Mucosa of descending colon (tissue), 3 donors: Measurements from ENCODE around the gene KCND3. TPM values are rescaled to one million over a fixed set of nuclear protein-coding genes. Genes with fewer than 3 reads are reported as not detected.

Source experiments
- ATAC-seq: fragments of 200-7000 bp; cut with Tn5 transposase; one replicate; pipeline ENCODE4 v1.9.1; 2020; ENCODE audit warnings: mild to moderate bottlenecking, moderate library complexity
- DNase-seq, 3 donors: peaks; one replicate each; pipeline ENCODE4 v3.0.0-alpha.2; 2020
- H3K36me3 ChIP-seq: fragments of 200-600 bp; one replicate; pipeline ENCODE4 v1.8.0; 2021; ENCODE audit warnings: low read depth, mild to moderate bottlenecking
- H3K4me1 ChIP-seq: fragments of 200-600 bp; one replicate; pipeline ENCODE4 v1.8.0; 2021; ENCODE audit warnings: low read depth, mild to moderate bottlenecking
- H3K4me3 ChIP-seq: fragments of 200-600 bp; one replicate; pipeline ENCODE4 v1.8.0; 2021; ENCODE audit warnings: mild to moderate bottlenecking
- H3K9me3 ChIP-seq: fragments of 200-600 bp; one replicate; pipeline ENCODE4 v1.8.0; 2021; ENCODE audit warnings: mild to moderate bottlenecking
- intact Hi-C, 2 donors: fragments of 100-400 bp; cut with DNase I in 1 of 2; cut with micrococcal nuclease in 1 of 2; formaldehyde crosslinking; loops; one replicate each; pipeline versions ENCODE4 v1.11.0 to v1.11.1; 2022; cut with DNase I, micrococcal nuclease
- total RNA-seq, 3 donors: library from RNA; stranded (reverse); fragmentation: NEBNext Ultra II Directional in 2 of 3; extraction: Animal tissue kit (Norgen Biotek cat#: 25700) in 2 of 3; gene quantifications; one replicate each; pipeline versions ENCODE4 v1.2.1 to v1.2.4, GENCODE V29; 2021 to 2023
- TF ChIP-seq, protein P1 (sequence below): fragments of 200-600 bp; IDR thresholded peaks from one replicate; pipeline ENCODE4 v1.8.0; 2022; ENCODE audit warnings: antibody characterized with exemption, mild to moderate bottlenecking
- donor health status: DM: no; HTN: no; CAD: no; lungs with moderate emphysema.
- donor health status: DM: no; HTN: no; CAD: no.
- donor health status: DM: no; HTN: yes; CAD: no.

Gene KCND3
- total RNA-seq, 3 donors from 2014 or later: 1.2 to 10.3 (median 5.5) TPM

DNA sequence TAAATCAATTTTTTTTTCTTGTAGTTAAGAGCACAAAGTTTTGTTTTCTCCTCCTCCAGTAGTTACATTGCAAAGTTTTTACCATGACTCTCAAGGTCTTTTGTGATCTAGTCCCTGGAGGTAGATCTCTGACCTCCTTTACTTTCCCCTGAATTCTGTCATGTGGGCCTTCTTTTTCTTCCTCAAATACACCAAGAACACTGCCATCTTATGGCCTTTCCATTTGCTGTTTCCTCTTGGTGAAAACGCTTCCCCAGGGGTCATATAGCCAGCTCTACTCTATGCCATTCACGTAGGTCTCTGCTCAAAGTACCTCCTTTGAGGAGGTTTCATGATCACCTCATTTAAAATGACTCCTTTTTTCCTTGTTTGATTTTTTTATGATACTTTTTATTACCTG, 231.1 kb downstream of the KCND3 start:
- Histone ChIP-seq H3K36me3 (peaks cover 4% of the 10 kb centered on the region), H3K4me3 (no peak overlapping the region), H3K4me1 (peaks cover 25% of the 10 kb centered on the region), H3K9me3 (no peaks in the 10 kb centered on the region)
- ATAC-seq: peak; percentile 7
- peak in 1 of 3 donors; percentile 20 for DNase-seq
- intact Hi-C loops: no loop called here
- TF ChIP-seq, protein P1, sequence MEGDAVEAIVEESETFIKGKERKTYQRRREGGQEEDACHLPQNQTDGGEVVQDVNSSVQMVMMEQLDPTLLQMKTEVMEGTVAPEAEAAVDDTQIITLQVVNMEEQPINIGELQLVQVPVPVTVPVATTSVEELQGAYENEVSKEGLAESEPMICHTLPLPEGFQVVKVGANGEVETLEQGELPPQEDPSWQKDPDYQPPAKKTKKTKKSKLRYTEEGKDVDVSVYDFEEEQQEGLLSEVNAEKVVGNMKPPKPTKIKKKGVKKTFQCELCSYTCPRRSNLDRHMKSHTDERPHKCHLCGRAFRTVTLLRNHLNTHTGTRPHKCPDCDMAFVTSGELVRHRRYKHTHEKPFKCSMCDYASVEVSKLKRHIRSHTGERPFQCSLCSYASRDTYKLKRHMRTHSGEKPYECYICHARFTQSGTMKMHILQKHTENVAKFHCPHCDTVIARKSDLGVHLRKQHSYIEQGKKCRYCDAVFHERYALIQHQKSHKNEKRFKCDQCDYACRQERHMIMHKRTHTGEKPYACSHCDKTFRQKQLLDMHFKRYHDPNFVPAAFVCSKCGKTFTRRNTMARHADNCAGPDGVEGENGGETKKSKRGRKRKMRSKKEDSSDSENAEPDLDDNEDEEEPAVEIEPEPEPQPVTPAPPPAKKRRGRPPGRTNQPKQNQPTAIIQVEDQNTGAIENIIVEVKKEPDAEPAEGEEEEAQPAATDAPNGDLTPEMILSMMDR: no peak

DNA sequence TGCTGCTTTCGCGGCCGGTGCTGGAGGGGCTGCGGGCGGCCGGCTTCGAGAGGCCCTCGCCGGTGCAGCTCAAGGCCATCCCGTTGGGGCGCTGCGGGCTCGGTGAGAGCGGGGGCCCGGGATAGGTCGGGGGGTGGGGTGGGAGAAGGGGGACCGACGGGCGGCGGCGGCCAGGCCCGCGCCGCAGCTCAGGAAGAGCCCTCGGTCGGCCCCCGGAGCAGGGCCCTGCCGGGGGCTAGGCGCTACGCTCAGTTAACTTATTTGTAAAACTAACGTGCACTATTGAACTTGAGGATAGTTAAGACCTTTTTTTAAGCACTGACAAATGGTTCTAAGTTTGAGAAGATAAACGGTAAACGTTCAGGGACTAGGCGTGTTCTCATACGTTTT, 233.3 kb downstream of the KCND3 start:
- TF ChIP-seq, protein P1: no peak
- no peak for DNase-seq
- intact Hi-C loops: no loop called here
- H3K36me3 ChIP-seq: peaks cover under 1% of the 10 kb centered on the region
- peaks cover 25% of the 10 kb centered on the region for H3K4me1 ChIP-seq
- peak; percentile 9 for ATAC-seq
- H3K4me3 ChIP-seq: peak overlapping the region; percentile 60
- no peaks in the 10 kb centered on the region for H3K9me3 ChIP-seq

DNA sequence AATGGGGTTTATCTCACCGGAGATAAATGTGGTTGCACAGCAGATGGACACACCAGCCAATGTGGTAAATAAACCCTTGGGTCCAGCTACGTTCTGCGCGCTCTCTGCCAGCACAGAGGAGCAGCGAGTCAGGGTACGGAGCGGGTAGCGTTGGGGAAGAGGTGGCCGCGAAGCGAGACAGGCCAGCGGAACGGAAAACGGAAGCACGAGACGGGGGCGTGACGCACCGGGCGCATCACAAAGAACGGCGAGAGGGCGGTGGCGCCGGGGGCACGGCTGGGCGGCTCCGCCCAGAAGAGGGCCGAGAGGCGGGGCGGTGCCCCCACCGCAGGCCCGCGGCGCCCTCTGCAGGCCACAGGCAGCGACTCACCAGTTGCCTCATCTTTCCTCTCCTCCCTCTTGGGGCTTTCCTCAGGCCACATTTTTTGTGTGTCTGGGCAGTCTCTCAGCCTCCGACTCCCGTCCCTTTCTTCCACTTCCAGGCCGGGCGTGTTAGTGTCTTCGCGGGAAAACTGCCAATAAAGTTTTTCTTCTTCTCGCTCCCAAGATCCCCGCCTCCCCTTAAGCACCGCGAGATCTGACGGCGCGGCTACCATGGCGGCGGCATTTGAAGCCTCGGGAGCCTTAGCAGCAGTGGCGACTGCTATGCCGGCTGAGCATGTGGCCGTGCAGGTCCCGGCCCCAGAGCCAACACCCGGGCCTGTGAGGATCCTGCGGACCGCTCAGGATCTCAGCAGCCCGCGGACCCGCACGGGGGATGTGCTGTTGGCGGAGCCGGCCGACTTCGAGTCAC, 233.9 kb downstream of the KCND3 start, which contains the start of gene DDX20:
TSS of gene DDX20 (plus strand) at position 571 of the 793 bp plus-strand sequence. CDS start at position 595, 24 bp downstream.
- intact Hi-C loops: no loop called here
- peak; percentile 97 for ATAC-seq
- TF ChIP-seq, protein P1: peak; percentile 84

DNA sequence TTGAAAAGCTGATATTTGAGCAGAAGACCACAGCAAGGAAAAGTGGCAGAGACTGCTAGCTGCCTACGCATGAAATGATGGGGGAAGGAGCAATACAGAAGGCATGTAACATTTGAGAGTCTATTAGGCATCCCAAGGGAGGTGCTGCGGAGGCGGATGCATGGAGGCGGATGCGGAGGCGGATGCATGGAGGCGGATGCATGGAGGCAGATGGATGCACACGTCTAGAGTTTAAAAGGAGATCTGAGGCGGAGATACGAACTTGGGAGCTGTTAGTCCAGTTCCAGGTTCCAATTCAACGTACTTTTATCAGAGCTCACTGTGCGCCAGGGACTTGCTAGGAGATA, 234.5 kb downstream of the KCND3 start:
- Histone ChIP-seq H3K36me3 (no peaks in the 10 kb centered on the region), H3K9me3 (no peaks in the 10 kb centered on the region), H3K4me3 (peak overlapping the region; percentile 60), H3K4me1 (peaks cover 25% of the 10 kb centered on the region)
- ATAC-seq (peak; percentile 42), DNase-seq (peak; percentile 62 to 73 (median 64))
- intact Hi-C loops: no loop called here
- TF ChIP-seq, protein P1: no peak

More for the DNA sequence above, 233.9 kb downstream of the KCND3 start, which contains the start of gene DDX20:
- no peaks in the 10 kb centered on the region for H3K36me3 ChIP-seq
- peak within 1 kb of the TSS; percentile 60 for H3K4me3 ChIP-seq
- peak; percentile 95 to 96 (median 95) for DNase-seq
- H3K9me3 ChIP-seq: no peaks in the 10 kb centered on the region
- H3K4me1 ChIP-seq: peaks cover 25% of the 10 kb centered on the region

DNA sequence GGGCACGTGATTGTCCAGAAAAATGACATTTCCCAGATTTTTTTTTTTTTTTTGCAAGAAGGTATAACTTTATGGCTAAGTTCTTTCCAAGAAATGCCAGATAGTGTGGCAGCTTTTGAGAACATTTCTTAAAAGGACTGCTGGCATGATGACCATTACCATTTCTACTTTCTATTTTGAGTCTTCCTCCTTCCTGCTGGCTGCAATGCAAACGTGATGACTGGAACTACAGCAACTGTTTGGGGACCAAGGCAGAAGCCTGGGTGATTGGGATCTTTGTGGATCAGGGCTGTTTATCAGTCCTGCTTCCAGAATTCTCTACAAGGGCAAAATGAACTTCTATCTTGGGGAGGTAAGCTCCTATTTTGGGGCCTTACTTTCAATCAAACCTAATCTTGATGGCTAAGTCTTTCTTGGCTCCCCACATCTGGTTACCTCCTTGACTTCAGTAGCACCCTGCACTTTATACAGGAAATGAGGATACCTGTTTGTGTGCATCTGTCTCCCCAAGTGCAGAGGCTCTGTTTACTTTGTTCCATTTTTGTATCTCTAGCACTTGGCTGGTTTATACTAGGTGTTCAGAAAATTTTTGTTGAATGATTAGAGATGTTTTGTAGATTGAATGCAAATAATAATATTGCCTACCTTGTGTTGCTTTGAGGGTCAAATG, 237.4 kb downstream of the KCND3 start:
- H3K9me3 ChIP-seq: no peaks in the 10 kb centered on the region
- no peak overlapping the region for H3K4me3 ChIP-seq
- intact Hi-C loops: no loop called here
- TF ChIP-seq, protein P1: no peak
- ATAC-seq: no peak
- peaks cover 14% of the 10 kb centered on the region for H3K4me1 ChIP-seq
- no peak for DNase-seq
- H3K36me3 ChIP-seq: no peaks in the 10 kb centered on the region
